HG03571 (cell line): Measurements from ENCODE around the gene DZIP3.
"Not testable (repeated sequence)": the region's sequence is repeated elsewhere in the genome, so short reads cannot be mapped to it uniquely, and the experiment has no call there.

Experiments used
- ATAC-seq: cut with Tn5 transposase; IDR thresholded peaks from one replicate; pipeline ENCODE4 v1.9.1; 2021; ENCODE audit not compliant: unreplicated experiment

DZIP3 gene

GRCh38 chr3:108599677-108600409 is 10.3 kb downstream of the DZIP3 start:
- no peak for ATAC-seq

DNA sequence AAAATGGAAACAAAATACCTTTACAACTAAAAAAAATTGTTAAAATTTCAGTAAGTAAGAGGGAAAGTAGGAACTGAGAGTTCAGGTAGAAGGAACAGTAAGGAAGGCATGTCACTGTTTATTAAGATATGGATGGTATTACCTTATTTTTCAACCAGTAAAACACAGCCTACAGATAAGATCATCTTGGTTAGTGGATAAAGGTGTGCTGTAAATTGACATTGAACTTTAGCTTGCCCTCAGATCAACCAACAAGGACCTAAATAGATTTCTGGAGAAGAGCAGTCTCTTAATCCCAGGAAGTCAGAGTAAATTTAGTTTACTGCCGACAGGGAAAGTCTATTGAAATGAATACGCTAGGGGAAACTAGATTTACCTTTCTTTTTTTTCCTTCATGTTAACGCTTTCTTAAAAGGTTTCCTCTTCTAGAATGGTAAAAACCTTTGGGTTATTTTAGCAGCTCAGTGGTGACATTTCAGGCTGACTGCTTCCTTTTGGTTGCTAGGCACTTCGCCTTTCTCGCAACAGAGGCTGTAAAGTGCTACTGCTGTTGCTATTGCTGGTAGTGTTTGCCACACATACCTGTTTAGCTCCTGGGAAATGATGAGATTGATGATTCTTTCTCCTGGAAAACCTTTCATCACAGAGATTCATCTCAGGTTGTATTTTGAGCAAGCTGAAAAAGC is 12.9 kb downstream of the DZIP3 start:
- no peak for ATAC-seq

- no peak for ATAC-seq
These were observed 13.4 kb downstream of the DZIP3 start for GRCh38 chr3:108602935-108603294.

GRCh38 chr3:108603691-108604090 is 14.2 kb downstream of the DZIP3 start:
- ATAC-seq: no peak

DNA sequence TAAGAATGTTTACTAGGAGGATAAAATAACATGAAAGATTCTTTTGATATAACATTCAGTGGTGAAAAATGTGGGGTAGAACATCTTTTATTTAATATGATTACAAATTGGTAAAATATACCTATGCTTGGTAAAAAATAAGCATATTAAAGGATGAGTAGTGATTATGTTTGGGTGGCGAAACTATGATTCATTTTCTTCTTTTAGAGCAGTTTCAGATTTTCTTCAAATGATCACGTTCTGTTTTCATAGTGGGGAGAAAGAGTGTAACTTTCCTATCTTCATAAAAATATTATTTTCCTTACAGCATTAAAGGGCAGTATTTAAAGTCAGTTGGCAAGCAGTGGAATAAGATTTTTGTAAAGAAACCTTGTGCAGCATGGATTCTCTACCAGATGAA is 15.5 kb downstream of the DZIP3 start:
- no peak for ATAC-seq

DNA sequence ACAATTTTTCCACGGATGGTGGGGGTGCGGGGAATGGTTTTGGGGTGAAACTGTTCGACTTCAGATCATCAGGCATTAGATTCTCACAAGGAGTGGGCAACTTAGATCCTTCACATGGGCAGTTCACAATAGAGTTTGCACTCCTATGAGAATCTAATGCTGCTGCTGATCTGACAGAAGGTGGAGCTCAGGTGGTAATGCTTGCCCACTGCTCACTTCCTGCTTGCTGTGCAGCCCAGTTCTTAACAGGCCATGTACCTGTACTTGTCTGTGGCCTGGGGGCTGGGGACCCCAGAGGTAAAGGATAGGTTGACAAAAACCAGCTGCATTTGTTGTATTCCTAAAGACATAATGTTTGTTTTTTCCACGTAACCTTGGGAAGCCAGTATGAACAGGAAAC is 16.0 kb downstream of the DZIP3 start:
- no peak for ATAC-seq

DNA sequence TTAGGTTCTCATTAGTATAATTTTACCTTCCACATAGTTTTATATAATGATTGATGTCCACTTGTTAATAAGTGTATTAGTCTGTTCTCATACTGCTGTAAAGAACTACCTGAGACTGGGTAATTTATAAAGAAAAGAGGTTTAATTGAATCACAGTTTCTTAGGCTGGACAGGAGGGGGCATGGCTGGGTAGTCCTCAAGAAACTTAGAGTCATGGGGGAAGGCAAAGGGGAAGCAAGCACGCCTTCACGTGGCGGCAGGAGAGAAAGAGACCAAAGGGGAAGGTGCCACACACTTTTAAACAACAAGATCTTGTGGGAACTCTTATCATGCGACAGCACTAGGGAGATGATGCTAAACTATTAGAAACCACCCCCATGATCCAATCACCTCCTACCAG is 19.2 kb downstream of the DZIP3 start:
- no peak for ATAC-seq

DNA sequence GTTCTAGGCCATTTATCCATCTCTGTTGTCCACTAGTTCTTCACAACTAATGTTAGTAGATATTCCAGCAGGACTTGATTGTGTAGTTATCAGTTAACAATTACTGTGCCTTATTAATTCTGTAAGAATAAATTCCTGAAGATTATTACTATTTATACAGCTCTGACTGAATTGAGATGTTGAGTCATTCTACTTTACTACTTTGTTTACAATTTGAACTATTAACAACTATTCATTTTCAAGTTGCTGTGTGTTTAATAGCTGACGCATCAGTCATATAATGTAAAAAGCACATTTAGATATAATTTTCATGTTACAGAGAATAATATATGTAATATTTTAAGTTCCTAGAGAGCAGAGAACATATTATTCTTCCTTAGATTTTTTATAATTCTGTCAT is 21.1 kb downstream of the DZIP3 start:
- ATAC-seq: no peak

- not testable (repeated sequence) for ATAC-seq
These were observed 26.6 kb downstream of the DZIP3 start for GRCh38 chr3:108616090-108616489.

DNA sequence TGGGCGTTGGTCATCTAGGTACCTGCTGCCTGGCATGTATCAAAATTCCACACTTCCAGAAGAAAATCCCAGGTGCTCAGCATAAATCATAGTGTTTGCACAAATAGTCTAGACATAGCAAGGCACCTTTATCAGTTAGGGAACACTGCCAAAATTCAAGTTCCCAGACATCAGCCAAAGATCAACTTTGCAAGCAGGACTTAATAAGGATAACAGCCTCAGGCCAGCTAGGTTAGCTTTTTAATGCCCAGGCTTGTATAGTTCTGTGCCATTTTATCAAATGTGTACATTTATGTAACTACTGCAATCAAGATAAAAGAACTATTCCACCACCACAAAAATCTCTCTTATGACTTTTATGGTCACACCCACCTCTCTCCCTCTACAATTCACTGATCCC is 30.7 kb downstream of the DZIP3 start:
- ATAC-seq: no peak

DNA sequence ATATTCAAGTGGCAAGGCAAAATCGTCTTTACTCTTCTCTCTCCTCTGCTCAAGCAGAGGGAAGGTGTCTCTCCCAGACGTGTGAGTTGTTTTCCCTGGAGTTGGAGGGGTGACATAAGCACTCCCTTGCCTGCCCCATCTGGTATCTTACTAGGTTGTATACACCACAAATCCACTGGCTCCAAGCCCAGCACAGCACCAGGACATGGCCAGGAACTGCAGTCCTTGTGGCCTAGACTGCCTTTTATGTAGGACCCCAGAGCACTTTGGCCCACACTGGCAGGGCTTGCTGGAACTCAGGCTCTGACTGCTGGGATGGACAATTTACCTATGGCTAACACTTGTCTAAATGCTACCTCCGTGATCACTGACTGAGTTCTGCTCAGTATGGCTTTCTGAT is 34.0 kb downstream of the DZIP3 start:
- no peak for ATAC-seq

GRCh38 chr3:108629974-108630373 is 40.5 kb downstream of the DZIP3 start:
- ATAC-seq: no peak

- no peak for ATAC-seq
These were observed 53.0 kb downstream of the DZIP3 start for GRCh38 chr3:108642526-108642925.

GRCh38 chr3:108645364-108645763 is 55.8 kb downstream of the DZIP3 start:
- ATAC-seq: no peak

DNA sequence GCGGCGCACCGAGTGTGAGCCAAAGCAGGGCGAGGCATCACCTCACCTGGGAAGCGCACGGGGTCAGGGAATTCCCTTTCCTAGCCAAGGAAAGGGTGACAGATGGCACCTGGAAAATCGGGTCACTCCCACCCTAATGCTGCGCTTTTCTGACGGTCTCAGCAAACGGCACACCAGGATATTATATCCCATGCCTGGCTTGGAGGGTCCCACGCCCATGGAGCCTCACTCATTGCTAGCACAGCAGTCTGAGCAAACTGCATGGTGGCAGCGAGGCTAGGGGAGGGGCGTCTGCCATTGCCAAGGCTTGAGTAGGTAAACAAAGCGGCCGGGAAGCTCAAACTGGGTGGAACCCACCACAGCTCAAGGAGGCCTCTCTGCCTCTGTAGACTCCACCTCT is 66.1 kb downstream of the DZIP3 start:
- ATAC-seq: not testable (repeated sequence)

- no peak for ATAC-seq
These were observed 72.2 kb downstream of the DZIP3 start for GRCh38 chr3:108661699-108662098.

DNA sequence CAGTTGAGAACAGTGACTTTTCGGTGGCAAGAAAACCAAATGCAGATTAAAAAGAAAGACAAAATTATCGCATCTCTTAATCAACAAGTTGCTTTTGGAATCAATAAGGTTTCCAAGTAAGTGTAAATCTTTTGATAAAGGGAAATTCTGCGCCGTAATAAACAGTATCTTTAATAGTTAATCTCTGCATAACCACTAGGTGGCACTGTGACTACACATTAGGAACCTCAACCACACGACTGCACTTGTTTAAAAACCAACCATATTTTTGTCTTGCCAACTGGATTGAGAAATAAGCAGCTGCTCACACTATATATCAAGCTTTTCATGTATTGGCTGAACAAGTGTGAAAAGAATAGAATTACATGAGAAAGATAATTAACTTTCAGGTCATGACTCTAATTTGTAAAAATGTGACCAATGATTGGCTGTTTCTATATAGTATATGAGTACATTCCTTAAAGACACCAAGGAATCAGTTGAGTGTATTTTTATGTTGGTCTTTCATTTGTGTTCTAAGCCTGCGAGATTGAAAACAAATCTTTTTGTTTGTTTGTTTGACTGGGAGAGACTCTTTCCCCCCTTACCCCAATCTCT is 72.7 kb downstream of the DZIP3 start:
- peak; percentile 86 for ATAC-seq

- ATAC-seq: no peak
These were observed 74.7 kb downstream of the DZIP3 start for GRCh38 chr3:108664266-108664665.

DNA sequence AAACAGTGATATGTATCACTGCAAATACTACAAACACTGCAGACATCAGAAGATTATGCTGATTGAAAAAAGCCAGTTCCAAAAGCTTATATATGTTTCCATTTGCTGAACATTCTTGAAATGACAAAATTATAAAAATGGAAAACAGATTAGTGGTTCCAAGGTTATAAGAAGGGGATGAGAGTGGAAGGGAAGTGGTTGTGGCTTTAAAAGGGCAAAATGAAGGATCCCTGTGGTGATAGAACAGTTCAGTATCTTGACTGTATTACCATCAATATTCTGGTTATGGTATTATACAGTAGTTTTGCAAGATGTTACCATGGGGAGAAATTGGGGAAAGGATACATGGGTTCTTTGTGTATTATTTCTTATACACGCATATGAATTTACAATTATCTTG is 77.8 kb downstream of the DZIP3 start:
- no peak for ATAC-seq

GRCh38 chr3:108669208-108669607 is 79.7 kb downstream of the DZIP3 start:
- ATAC-seq: no peak

DNA sequence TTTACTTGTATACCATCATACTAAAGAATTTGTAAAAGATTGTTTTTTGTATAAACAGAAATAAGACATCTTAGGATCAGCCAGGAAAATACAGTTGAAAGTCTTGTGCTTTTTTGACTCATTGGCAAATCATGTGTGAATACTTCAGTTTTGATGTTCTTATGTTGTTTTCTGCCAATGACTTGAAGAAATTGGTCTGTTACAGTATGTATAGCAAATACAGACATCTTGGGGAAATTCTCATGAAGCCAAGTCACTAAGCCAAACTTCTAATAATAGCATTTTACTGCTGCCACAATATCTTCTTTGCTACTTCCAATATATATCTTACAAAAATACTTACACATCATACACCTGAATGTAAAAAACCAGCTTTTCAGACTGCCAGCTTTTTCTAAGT is 83.2 kb downstream of the DZIP3 start:
- no peak for ATAC-seq

GRCh38 chr3:108673988-108674661 is 84.6 kb downstream of the DZIP3 start:
- ATAC-seq: no peak
